WTC11 (cell line): ENCODE measurements around the gene DLG5. TPM values are rescaled to one million over a fixed set of nuclear protein-coding genes. Genes with fewer than 3 reads are reported as not detected.
A peak's percentile ranks its signal among the peaks of the same experiment; 100 is the strongest.

Source experiments
- ATAC-seq: fragments of 200-7000 bp; cut with Tn5 transposase; 2 replicates; pipeline ENCODE4 v1.10.0; 2021; ENCODE audit warnings: mild to moderate bottlenecking, moderate library complexity
- CTCF ChIA-PET: fragments of 300-600 bp; sonication (Branson Sonifier 250); formaldehyde crosslinking; loops from one replicate; lab custom pipeline; 2021; ENCODE audit warnings: antibody characterized with exemption; lab: Charles Lee
- POLR2A ChIA-PET: fragments of 350-600 bp; sonication (Branson Sonifier 250); formaldehyde crosslinking; loops from one replicate; lab custom pipeline; 2021; ENCODE audit warnings: antibody characterized with exemption; lab: Charles Lee
- DNase-seq: peaks from one replicate; pipeline ENCODE4 v3.0.0; 2021; ENCODE audit warnings: low spot score
- H3K27ac Mint-ChIP-seq: 2 replicates; pipeline ENCODE4 v1.8.0; 2021; ENCODE audit warnings: mixed read lengths
- H3K27me3 Mint-ChIP-seq: 2 replicates; pipeline ENCODE4 v1.8.0; 2021; ENCODE audit warnings: low read depth, mild to moderate bottlenecking, moderate library complexity, mixed read lengths
- H3K36me3 Mint-ChIP-seq: 2 replicates; pipeline ENCODE4 v1.8.0; 2021; ENCODE audit warnings: mixed read lengths
- H3K4me1 Mint-ChIP-seq: 2 replicates; pipeline ENCODE4 v1.8.0; 2022; ENCODE audit warnings: mixed read lengths
- H3K4me3 Mint-ChIP-seq: 2 replicates; pipeline ENCODE4 v1.8.0; 2021; ENCODE audit warnings: mild to moderate bottlenecking, moderate library complexity, mixed read lengths
- H3K9me3 Mint-ChIP-seq: 2 replicates; pipeline ENCODE4 v1.8.0; 2021; ENCODE audit warnings: mixed read lengths
- CREM ChIP-seq: sonication (generic); formaldehyde crosslinking; IDR thresholded peaks from 2 replicates; pipeline ENCODE4 v1.8.1; 2022; ENCODE audit warnings: mild to moderate bottlenecking, missing genetic modification reagents, moderate library complexity
- FOXK1 ChIP-seq: sonication (generic); formaldehyde crosslinking; IDR thresholded peaks from 2 replicates; pipeline ENCODE4 v1.8.0; 2022; ENCODE audit warnings: mild to moderate bottlenecking, moderate library complexity, missing genetic modification reagents
- FOXP1 ChIP-seq: sonication (generic); formaldehyde crosslinking; IDR thresholded peaks from 2 replicates; pipeline ENCODE4 v1.8.0; 2022; ENCODE audit warnings: missing genetic modification reagents, mild to moderate bottlenecking, moderate library complexity, borderline replicate concordance
- GTF2I ChIP-seq: fragments of 250-450 bp; sonication (Bioruptor Pico); conservative IDR thresholded peaks from 2 replicates; pipeline ENCODE4 v1.4.0; 2021; ENCODE audit warnings: mild to moderate bottlenecking
- NFE2L1 ChIP-seq: sonication (generic); formaldehyde crosslinking; IDR thresholded peaks from 2 replicates; pipeline ENCODE4 v1.8.1; 2023; ENCODE audit warnings: missing genetic modification reagents
- NR3C1 ChIP-seq: sonication (generic); formaldehyde crosslinking; conservative IDR thresholded peaks from 2 replicates; pipeline ENCODE4 v1.8.1; 2023; ENCODE audit warnings: low read depth, mild to moderate bottlenecking, missing genetic modification reagents
- PREB ChIP-seq: sonication (generic); formaldehyde crosslinking; IDR thresholded peaks from 2 replicates; pipeline ENCODE4 v1.8.1; 2022; ENCODE audit warnings: mild to moderate bottlenecking, missing genetic modification reagents, moderate library complexity, borderline replicate concordance
- PRRX2 ChIP-seq: fragments of 250-450 bp; sonication (Bioruptor Pico); IDR thresholded peaks from 2 replicates; pipeline ENCODE4 v1.8.0; 2021; ENCODE audit warnings: mild to moderate bottlenecking
- RELA ChIP-seq: sonication (generic); formaldehyde crosslinking; IDR thresholded peaks from 2 replicates; pipeline ENCODE4 v1.8.1; 2022; ENCODE audit warnings: missing genetic modification reagents, mild to moderate bottlenecking, borderline replicate concordance
- SMAD3 ChIP-seq: sonication (generic); formaldehyde crosslinking; IDR thresholded peaks from 2 replicates; pipeline ENCODE4 v1.8.0; 2022; ENCODE audit warnings: missing genetic modification reagents, mild to moderate bottlenecking, borderline replicate concordance
- SOX15 ChIP-seq: fragments of 250-450 bp; sonication (Bioruptor Pico); IDR thresholded peaks from 2 replicates; pipeline ENCODE4 v1.9.0; 2021; ENCODE audit warnings: mild to moderate bottlenecking
- ZNF232 ChIP-seq: sonication (generic); formaldehyde crosslinking; IDR thresholded peaks from 2 replicates; pipeline ENCODE4 v1.8.0; 2022; ENCODE audit warnings: mild to moderate bottlenecking, missing genetic modification reagents
- ZNF317 ChIP-seq: sonication (generic); formaldehyde crosslinking; IDR thresholded peaks from 2 replicates; pipeline ENCODE4 v1.8.1; 2023; ENCODE audit warnings: low read depth, mild to moderate bottlenecking, moderate library complexity, missing genetic modification reagents, borderline replicate concordance
- ZNF671 ChIP-seq: fragments of 250-450 bp; sonication (Bioruptor Pico); IDR thresholded peaks from 2 replicates; pipeline ENCODE4 v1.8.0; 2021; ENCODE audit warnings: mild to moderate bottlenecking
- total RNA-seq: library from RNA; stranded (reverse); gene quantifications from 3 replicates; pipeline ENCODE4 v1.2.3, GENCODE V29; 2021
- TF ChIP-seq, protein P1 (sequence below): fragments of 250-450 bp; sonication (Bioruptor Pico); IDR thresholded peaks from 2 replicates; pipeline ENCODE4 v1.9.0; 2021; ENCODE audit warnings: moderate library complexity, mild to moderate bottlenecking, inconsistent platforms, borderline replicate concordance
- TF ChIP-seq, protein P2 (sequence below): fragments of 250-450 bp; sonication (Bioruptor Pico); IDR thresholded peaks from 2 replicates; pipeline ENCODE4 v2.1.2; 2022; ENCODE audit warnings: mild to moderate bottlenecking, moderate library complexity
- TF ChIP-seq, protein P3 (sequence below): fragments of 250-450 bp; sonication (Bioruptor Pico); IDR thresholded peaks from 2 replicates; pipeline ENCODE4 v1.9.0; 2021; ENCODE audit warnings: mild to moderate bottlenecking
- TF ChIP-seq, protein P4 (sequence below): sonication (generic); formaldehyde crosslinking; IDR thresholded peaks from 2 replicates; pipeline ENCODE4 v1.8.1; 2023; ENCODE audit warnings: mild to moderate bottlenecking, moderate library complexity, missing genetic modification reagents
- TF ChIP-seq, protein P5 (sequence below): sonication (generic); formaldehyde crosslinking; IDR thresholded peaks from 2 replicates; pipeline ENCODE4 v1.8.1; 2022; ENCODE audit warnings: low read depth, missing genetic modification reagents, borderline replicate concordance
- TF ChIP-seq, protein P6 (sequence below): sonication (generic); formaldehyde crosslinking; IDR thresholded peaks from 2 replicates; pipeline ENCODE4 v1.8.0; 2023; ENCODE audit warnings: missing genetic modification reagents, mild to moderate bottlenecking, borderline replicate concordance

Gene DLG5
- total RNA-seq, 1 experiment from 2014 or later: 65.5 TPM

GRCh38 chr10:77904100-77904840 lies 22.3 kb downstream of the DLG5 start:
- ChIA-PET CTCF (interaction anchor here (1.6 to 4.0 kb wide), 5 partner anchors 14 to 70 kb away, joined by 4 to 29 read pairs (median 7); no protein-coding TSS in a partner anchor), POLR2A (no interaction called here)
- no peaks in the 10 kb centered on the region for H3K27me3 Mint-ChIP-seq
- H3K4me3 Mint-ChIP-seq: no peak overlapping the region
- no peaks in the 10 kb centered on the region for H3K9me3 Mint-ChIP-seq
- H3K27ac Mint-ChIP-seq: 0 out of 2 replicates have a peak overlapping the region, but pooled peaks have one; percentile 26
- no peak for ATAC-seq
- no peak for DNase-seq
- H3K36me3 Mint-ChIP-seq: no peaks in the 10 kb centered on the region
- H3K4me1 Mint-ChIP-seq: peaks cover 37% of the 10 kb centered on the region
- TF ChIP-seq RELA (no peak), ZNF317 (no peak), FOXK1 (CRISPR knock-in tag) (no peak), ZNF232 (CRISPR knock-in tag) (no peak), SOX15 (CRISPR knock-in tag) (no peak), PREB (CRISPR knock-in tag) (no peak), PRRX2 (CRISPR knock-in tag) (no peak), SMAD3 (no peak), GTF2I (no peak), NR3C1 (CRISPR knock-in tag) (no peak), FOXP1 (CRISPR knock-in tag) (no peak), CREM (no peak), ZNF671 (CRISPR knock-in tag) (no peak), NFE2L1 (CRISPR knock-in tag) (no peak)
- TF ChIP-seq, protein P1, sequence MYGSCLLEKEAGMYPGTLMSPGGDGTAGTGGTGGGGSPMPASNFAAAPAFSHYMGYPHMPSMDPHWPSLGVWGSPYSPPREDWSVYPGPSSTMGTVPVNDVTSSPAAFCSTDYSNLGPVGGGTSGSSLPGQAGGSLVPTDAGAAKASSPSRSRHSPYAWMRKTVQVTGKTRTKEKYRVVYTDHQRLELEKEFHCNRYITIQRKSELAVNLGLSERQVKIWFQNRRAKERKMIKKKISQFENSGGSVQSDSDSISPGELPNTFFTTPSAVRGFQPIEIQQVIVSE (CRISPR knock-in tag): no peak
- TF ChIP-seq, protein P2, sequence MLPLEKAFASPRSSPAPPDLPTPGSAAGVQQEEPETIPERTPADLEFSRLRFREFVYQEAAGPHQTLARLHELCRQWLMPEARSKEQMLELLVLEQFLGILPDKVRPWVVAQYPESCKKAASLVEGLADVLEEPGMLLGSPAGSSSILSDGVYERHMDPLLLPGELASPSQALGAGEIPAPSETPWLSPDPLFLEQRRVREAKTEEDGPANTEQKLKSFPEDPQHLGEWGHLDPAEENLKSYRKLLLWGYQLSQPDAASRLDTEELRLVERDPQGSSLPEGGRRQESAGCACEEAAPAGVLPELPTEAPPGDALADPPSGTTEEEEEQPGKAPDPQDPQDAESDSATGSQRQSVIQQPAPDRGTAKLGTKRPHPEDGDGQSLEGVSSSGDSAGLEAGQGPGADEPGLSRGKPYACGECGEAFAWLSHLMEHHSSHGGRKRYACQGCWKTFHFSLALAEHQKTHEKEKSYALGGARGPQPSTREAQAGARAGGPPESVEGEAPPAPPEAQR (CRISPR knock-in tag): no peak
- TF ChIP-seq, protein P3, sequence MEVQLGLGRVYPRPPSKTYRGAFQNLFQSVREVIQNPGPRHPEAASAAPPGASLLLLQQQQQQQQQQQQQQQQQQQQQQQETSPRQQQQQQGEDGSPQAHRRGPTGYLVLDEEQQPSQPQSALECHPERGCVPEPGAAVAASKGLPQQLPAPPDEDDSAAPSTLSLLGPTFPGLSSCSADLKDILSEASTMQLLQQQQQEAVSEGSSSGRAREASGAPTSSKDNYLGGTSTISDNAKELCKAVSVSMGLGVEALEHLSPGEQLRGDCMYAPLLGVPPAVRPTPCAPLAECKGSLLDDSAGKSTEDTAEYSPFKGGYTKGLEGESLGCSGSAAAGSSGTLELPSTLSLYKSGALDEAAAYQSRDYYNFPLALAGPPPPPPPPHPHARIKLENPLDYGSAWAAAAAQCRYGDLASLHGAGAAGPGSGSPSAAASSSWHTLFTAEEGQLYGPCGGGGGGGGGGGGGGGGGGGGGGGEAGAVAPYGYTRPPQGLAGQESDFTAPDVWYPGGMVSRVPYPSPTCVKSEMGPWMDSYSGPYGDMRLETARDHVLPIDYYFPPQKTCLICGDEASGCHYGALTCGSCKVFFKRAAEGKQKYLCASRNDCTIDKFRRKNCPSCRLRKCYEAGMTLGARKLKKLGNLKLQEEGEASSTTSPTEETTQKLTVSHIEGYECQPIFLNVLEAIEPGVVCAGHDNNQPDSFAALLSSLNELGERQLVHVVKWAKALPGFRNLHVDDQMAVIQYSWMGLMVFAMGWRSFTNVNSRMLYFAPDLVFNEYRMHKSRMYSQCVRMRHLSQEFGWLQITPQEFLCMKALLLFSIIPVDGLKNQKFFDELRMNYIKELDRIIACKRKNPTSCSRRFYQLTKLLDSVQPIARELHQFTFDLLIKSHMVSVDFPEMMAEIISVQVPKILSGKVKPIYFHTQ (CRISPR knock-in tag): no peak
- TF ChIP-seq, protein P4, sequence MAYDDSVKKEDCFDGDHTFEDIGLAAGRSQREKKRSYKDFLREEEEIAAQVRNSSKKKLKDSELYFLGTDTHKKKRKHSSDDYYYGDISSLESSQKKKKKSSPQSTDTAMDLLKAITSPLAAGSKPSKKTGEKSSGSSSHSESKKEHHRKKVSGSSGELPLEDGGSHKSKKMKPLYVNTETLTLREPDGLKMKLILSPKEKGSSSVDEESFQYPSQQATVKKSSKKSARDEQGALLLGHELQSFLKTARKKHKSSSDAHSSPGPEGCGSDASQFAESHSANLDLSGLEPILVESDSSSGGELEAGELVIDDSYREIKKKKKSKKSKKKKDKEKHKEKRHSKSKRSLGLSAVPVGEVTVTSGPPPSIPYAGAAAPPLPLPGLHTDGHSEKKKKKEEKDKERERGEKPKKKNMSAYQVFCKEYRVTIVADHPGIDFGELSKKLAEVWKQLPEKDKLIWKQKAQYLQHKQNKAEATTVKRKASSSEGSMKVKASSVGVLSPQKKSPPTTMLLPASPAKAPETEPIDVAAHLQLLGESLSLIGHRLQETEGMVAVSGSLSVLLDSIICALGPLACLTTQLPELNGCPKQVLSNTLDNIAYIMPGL (CRISPR knock-in tag): no peak
- TF ChIP-seq, protein P5, sequence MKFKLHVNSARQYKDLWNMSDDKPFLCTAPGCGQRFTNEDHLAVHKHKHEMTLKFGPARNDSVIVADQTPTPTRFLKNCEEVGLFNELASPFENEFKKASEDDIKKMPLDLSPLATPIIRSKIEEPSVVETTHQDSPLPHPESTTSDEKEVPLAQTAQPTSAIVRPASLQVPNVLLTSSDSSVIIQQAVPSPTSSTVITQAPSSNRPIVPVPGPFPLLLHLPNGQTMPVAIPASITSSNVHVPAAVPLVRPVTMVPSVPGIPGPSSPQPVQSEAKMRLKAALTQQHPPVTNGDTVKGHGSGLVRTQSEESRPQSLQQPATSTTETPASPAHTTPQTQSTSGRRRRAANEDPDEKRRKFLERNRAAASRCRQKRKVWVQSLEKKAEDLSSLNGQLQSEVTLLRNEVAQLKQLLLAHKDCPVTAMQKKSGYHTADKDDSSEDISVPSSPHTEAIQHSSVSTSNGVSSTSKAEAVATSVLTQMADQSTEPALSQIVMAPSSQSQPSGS: no peak
- TF ChIP-seq, protein P6, sequence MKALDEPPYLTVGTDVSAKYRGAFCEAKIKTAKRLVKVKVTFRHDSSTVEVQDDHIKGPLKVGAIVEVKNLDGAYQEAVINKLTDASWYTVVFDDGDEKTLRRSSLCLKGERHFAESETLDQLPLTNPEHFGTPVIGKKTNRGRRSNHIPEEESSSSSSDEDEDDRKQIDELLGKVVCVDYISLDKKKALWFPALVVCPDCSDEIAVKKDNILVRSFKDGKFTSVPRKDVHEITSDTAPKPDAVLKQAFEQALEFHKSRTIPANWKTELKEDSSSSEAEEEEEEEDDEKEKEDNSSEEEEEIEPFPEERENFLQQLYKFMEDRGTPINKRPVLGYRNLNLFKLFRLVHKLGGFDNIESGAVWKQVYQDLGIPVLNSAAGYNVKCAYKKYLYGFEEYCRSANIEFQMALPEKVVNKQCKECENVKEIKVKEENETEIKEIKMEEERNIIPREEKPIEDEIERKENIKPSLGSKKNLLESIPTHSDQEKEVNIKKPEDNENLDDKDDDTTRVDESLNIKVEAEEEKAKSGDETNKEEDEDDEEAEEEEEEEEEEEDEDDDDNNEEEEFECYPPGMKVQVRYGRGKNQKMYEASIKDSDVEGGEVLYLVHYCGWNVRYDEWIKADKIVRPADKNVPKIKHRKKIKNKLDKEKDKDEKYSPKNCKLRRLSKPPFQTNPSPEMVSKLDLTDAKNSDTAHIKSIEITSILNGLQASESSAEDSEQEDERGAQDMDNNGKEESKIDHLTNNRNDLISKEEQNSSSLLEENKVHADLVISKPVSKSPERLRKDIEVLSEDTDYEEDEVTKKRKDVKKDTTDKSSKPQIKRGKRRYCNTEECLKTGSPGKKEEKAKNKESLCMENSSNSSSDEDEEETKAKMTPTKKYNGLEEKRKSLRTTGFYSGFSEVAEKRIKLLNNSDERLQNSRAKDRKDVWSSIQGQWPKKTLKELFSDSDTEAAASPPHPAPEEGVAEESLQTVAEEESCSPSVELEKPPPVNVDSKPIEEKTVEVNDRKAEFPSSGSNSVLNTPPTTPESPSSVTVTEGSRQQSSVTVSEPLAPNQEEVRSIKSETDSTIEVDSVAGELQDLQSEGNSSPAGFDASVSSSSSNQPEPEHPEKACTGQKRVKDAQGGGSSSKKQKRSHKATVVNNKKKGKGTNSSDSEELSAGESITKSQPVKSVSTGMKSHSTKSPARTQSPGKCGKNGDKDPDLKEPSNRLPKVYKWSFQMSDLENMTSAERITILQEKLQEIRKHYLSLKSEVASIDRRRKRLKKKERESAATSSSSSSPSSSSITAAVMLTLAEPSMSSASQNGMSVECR (CRISPR knock-in tag): no peak
